Hepatocyte (in vitro differentiated cells): ENCODE results near the gene LGALS3BP. TPM values are rescaled to one million over a fixed set of nuclear protein-coding genes. Genes with fewer than 3 reads are reported as not detected.

Experiments
- DNase-seq: peaks from one replicate; pipeline ENCODE4 v3.0.0-alpha.2; 2016; ENCODE audit warnings: low spot score
- H2AFZ ChIP-seq: fragments of 200-600 bp; sonication (generic); 2 replicates; pipeline ENCODE4 v1.6.0; 2016; ENCODE audit warnings: antibody characterized with exemption, mild to moderate bottlenecking
- H3K27ac ChIP-seq: fragments of 200-600 bp; sonication (generic); 2 replicates; pipeline ENCODE4 v1.5.1; 2016; ENCODE audit warnings: mild to moderate bottlenecking
- H3K27me3 ChIP-seq: fragments of 200-600 bp; sonication (generic); 2 replicates; pipeline ENCODE4 v1.6.1; 2016
- H3K36me3 ChIP-seq: fragments of 200-600 bp; sonication (generic); replicated peaks from 2 replicates; pipeline ENCODE4 v1.5.1; 2016; ENCODE audit warnings: low read depth; ENCODE audit not compliant: insufficient read depth
- H3K4me1 ChIP-seq: fragments of 200-600 bp; sonication (generic); 2 replicates; pipeline ENCODE4 v1.5.1; 2016; ENCODE audit warnings: mild to moderate bottlenecking, moderate library complexity; ENCODE audit not compliant: insufficient read depth
- H3K4me2 ChIP-seq: fragments of 200-600 bp; sonication (generic); 2 replicates; pipeline ENCODE4 v1.6.0; 2016
- H3K4me3 ChIP-seq: fragments of 200-600 bp; sonication (generic); 2 replicates; pipeline ENCODE4 v1.5.1; 2016; ENCODE audit warnings: mild to moderate bottlenecking
- H3K79me2 ChIP-seq: fragments of 200-600 bp; sonication (generic); 2 replicates; pipeline ENCODE4 v1.6.0; 2017; ENCODE audit warnings: mild to moderate bottlenecking
- H3K9me2 ChIP-seq: fragments of 200-600 bp; sonication (generic); replicated peaks from 2 replicates; pipeline ENCODE4 v1.6.0; 2017; ENCODE audit warnings: mild to moderate bottlenecking; ENCODE audit not compliant: insufficient read depth
- H3K9me3 ChIP-seq: fragments of 200-600 bp; sonication (generic); 2 replicates; pipeline ENCODE4 v1.5.1; 2016; ENCODE audit warnings: low read depth, mild to moderate bottlenecking
- H4K20me1 ChIP-seq: fragments of 200-600 bp; sonication (generic); 2 replicates; pipeline ENCODE4 v1.6.0; 2016; ENCODE audit warnings: mild to moderate bottlenecking; ENCODE audit not compliant: insufficient read depth, poor library complexity, severe bottlenecking
- CTCF ChIP-seq: fragments of 200-600 bp; sonication (generic); IDR thresholded peaks from 2 replicates; pipeline ENCODE4 v1.5.1; 2016; ENCODE audit warnings: antibody characterized with exemption, mild to moderate bottlenecking; ENCODE audit not compliant: poor library complexity
- EZH2 ChIP-seq: fragments of 200-600 bp; sonication (generic); IDR thresholded peaks from 2 replicates; pipeline ENCODE4 v1.6.1; 2016; ENCODE audit warnings: antibody characterized with exemption, mild to moderate bottlenecking, borderline replicate concordance
- EZH2phosphoT487 ChIP-seq: fragments of 200-600 bp; sonication (generic); IDR thresholded peaks from one replicate; pipeline ENCODE4 v1.6.1; 2018; ENCODE audit warnings: antibody characterized with exemption, mild to moderate bottlenecking, low read depth, moderate library complexity; ENCODE audit not compliant: unreplicated experiment, severe bottlenecking
- WGBS: methylation state at CpG from one replicate; pipeline ENCODE4 v1.1.6; 2016; ENCODE audit warnings: low lambda C conversion rate; ENCODE audit errors: missing lambda C conversion rate; 5-methylcytosine and 5-hydroxymethylcytosine counted together
- polyA plus RNA-seq: library from polyadenylated mRNA; unstranded; fragments of >200 nt; fragmentation: Nextera tagmentation; extraction: Ambion mirVana; gene quantifications from 2 replicates; pipeline ENCODE4 v1.2.1, GENCODE V29; 2016
- total RNA-seq: library from RNA; depleted of rRNA; stranded (reverse); fragments of >200 nt; gene quantifications from 2 replicates; pipeline ENCODE4 v1.2.3, GENCODE V29; 2014

Gene LGALS3BP
- total and polyA plus RNA-seq, 2 experiments from 2014 or later: 305 to 787 TPM

- no peak overlapping the region for H3K27ac ChIP-seq
- peaks cover 33% of the 10 kb centered on the region for H3K4me1 ChIP-seq
- no peaks in the 10 kb centered on the region for H3K9me3 ChIP-seq
- no peaks in the 10 kb centered on the region for H3K36me3 ChIP-seq
- TF ChIP-seq EZH2phosphoT487 (no peak), EZH2 (no peak), CTCF (no peak)
- H3K4me3 ChIP-seq: no peak overlapping the region
- H2AFZ ChIP-seq: no peak overlapping the region
- no peaks in the 10 kb centered on the region for H4K20me1 ChIP-seq
- peaks cover 16% of the 10 kb centered on the region for H3K79me2 ChIP-seq
- H3K4me2 ChIP-seq: peak overlapping the region; percentile 77
- WGBS: 86% methylated on average over 21 of the region's 21 CpGs
- no peaks in the 10 kb centered on the region for H3K27me3 ChIP-seq
- DNase-seq: no peak
- H3K9me2 ChIP-seq: no peaks in the 10 kb centered on the region
Observed at GRCh38 chr17:78977997-78978973, 1.4 kb downstream of the LGALS3BP start.

- no peaks in the 10 kb centered on the region for H3K9me2 ChIP-seq
- no peaks in the 10 kb centered on the region for H3K36me3 ChIP-seq
- peak overlapping the region; percentile 77 for H3K4me2 ChIP-seq
- no peaks in the 10 kb centered on the region for H3K27me3 ChIP-seq
- H3K27ac ChIP-seq: no peak overlapping the region
- H2AFZ ChIP-seq: no peak overlapping the region
- TF ChIP-seq CTCF: no peak
- no peak for TF ChIP-seq EZH2
- TF ChIP-seq EZH2phosphoT487: no peak
- H3K9me3 ChIP-seq: no peaks in the 10 kb centered on the region
- peaks cover 16% of the 10 kb centered on the region for H3K79me2 ChIP-seq
- peaks cover 37% of the 10 kb centered on the region for H3K4me1 ChIP-seq
- 87% methylated on average over 7 of the region's 8 CpGs for WGBS
- H3K4me3 ChIP-seq: no peak overlapping the region
- no peak for DNase-seq
- no peaks in the 10 kb centered on the region for H4K20me1 ChIP-seq
Observed at GRCh38 chr17:78977681-78977943, 2.1 kb downstream of the LGALS3BP start.

DNA sequence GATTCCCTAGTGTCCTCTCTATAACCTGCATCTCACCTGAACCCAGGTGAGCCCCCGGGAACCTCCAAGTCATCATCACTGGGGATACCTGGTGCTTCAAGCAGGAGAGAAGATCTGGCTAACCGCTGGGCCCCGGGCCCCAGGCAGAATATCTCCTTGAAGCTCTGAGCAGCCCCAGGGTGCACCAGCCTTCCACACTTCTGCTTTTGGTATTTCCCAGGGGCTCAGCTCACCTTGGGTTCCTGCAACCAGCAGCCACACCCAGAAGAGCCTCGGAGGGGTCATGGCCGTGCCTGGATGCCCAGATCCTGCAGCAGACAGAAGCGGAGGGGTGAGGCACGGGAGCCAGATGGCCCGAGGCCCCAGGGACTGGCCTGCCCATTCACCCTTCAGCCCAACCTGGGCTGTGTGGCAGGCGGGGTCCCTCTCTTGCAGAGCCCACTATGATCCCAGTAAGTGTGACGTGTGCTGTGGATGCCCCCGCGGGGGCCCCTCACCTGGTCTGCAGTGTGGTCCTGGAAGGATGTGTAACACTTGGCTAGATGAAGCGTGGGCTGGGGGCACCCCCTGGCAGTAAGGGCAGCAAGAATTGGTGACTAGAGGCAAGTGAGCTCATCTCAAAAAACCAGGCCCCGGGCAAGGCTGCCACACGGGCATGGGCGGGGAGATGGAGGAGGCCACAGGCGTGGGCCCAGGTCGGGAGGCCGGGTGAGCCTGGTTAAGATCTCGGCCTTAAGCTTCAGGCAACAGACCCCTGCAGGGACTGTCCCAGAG, 2.6 kb downstream of the LGALS3BP start:
- 91% methylated on average over 20 of the region's 20 CpGs for WGBS
- Histone ChIP-seq H3K4me1 (peaks cover 37% of the 10 kb centered on the region), H3K36me3 (no peaks in the 10 kb centered on the region), H3K9me2 (no peaks in the 10 kb centered on the region), H3K27me3 (no peaks in the 10 kb centered on the region), H3K4me2 (no peak overlapping the region), H3K27ac (no peak overlapping the region), H3K79me2 (peaks cover 16% of the 10 kb centered on the region), H3K4me3 (no peak overlapping the region), H3K9me3 (no peaks in the 10 kb centered on the region), H4K20me1 (no peaks in the 10 kb centered on the region), H2AFZ (no peak overlapping the region)
- no peak for TF ChIP-seq CTCF
- no peak for TF ChIP-seq EZH2
- no peak for TF ChIP-seq EZH2phosphoT487
- no peak for DNase-seq
